Lower leg skin (tissue), 3 donors: ENCODE data around the gene SLC35F3.

Experiments
- CTCF ChIP-seq, 3 donors: fragments of 450-650 bp; IDR thresholded peaks; one replicate each; pipeline ENCODE4 v1.5.1; 2016; ENCODE audit warnings: antibody characterized with exemption in 3 of 3, mild to moderate bottlenecking in 3 of 3, moderate library complexity in 2 of 3
- POLR2A ChIP-seq, 2 donors: fragments of 450-650 bp; IDR thresholded peaks; one replicate each; pipeline ENCODE4 v1.6.1; 2016 to 2017; ENCODE audit warnings: antibody characterized with exemption in 2 of 2, mild to moderate bottlenecking in 1 of 2, moderate library complexity in 1 of 2

- TF ChIP-seq CTCF (IDR thresholded peaks at IDR 0.05) = no peak
- TF ChIP-seq POLR2A (IDR thresholded peaks at IDR 0.05) = no peak
Observed at GRCh38 chr1:234079896-234080295, 175.4 kb downstream of the SLC35F3 start.
